Posterior cingulate gyrus (tissue), 11 donors: Measurements from ENCODE around the gene ELOVL6.
"Not testable (repeated sequence)": the region's sequence is repeated elsewhere in the genome, so short reads cannot be mapped to it uniquely, and the experiment has no call there.

Experiments used
- DNase-seq, 10 donors: peaks; one replicate each; pipeline versions ENCODE4 v3.0.0 to v3.0.0-alpha.2; 2020 to 2021; ENCODE audit warnings: mixed read lengths in 3 of 10
- intact Hi-C: fragments of 100-400 bp; cut with DNase I; formaldehyde crosslinking; loops from one replicate; pipeline ENCODE4 v1.15.1; 2023

ELOVL6 gene

GRCh38 chr4:110085131-110085530, 113.3 kb downstream of the ELOVL6 start:
- DNase-seq, result no peak
- intact Hi-C loops, result no loop called here

GRCh38 chr4:110084154-110084553, 114.3 kb downstream of the ELOVL6 start:
- intact Hi-C loops, result no loop called here
- no peak for DNase-seq

- DNase-seq, intact Hi-C loops: not testable (repeated sequence)
Measured at GRCh38 chr4:110078148-110078547, 120.3 kb downstream of the ELOVL6 start.

GRCh38 chr4:110076828-110077227, 121.6 kb downstream of the ELOVL6 start:
- intact Hi-C loops, DNase-seq: not testable (repeated sequence)

GRCh38 chr4:110075891-110076290, 122.5 kb downstream of the ELOVL6 start:
- DNase-seq, result no peak
- intact Hi-C loops, result no loop called here

- intact Hi-C loops, result no loop called here
- DNase-seq, result no peak
Measured at GRCh38 chr4:110075083-110075738, 123.2 kb downstream of the ELOVL6 start.

- intact Hi-C loops, result no loop called here
- no peak for DNase-seq
Measured at GRCh38 chr4:110074570-110074969, 123.8 kb downstream of the ELOVL6 start.

GRCh38 chr4:110073053-110073845, 125.2 kb downstream of the ELOVL6 start:
- intact Hi-C loops, result no loop called here
- peak in 1 of 10 donors; percentile 30 for DNase-seq

GRCh38 chr4:110071466-110071865, 126.9 kb downstream of the ELOVL6 start:
- DNase-seq, result peak in 7 of 10 donors; percentile 20 to 88 (median 45)
- intact Hi-C loops, result no loop called here

- intact Hi-C loops, result no loop called here
- DNase-seq, result no peak
Measured at GRCh38 chr4:110068248-110068647, 130.2 kb downstream of the ELOVL6 start.

- no peak for DNase-seq
- intact Hi-C loops, result no loop called here
Measured at GRCh38 chr4:110064934-110065333, 133.5 kb downstream of the ELOVL6 start.

- no peak for DNase-seq
- intact Hi-C loops, result no loop called here
Measured at GRCh38 chr4:110064295-110064694, 134.1 kb downstream of the ELOVL6 start.

- intact Hi-C loops, result no loop called here
- DNase-seq, result peak in 8 of 10 donors; percentile 40 to 95 (median 70)
Measured at GRCh38 chr4:110062166-110062565, 136.2 kb downstream of the ELOVL6 start.

- intact Hi-C loops, result no loop called here
- no peak for DNase-seq
Measured at GRCh38 chr4:110061076-110061475, 137.3 kb downstream of the ELOVL6 start.

GRCh38 chr4:110059556-110060191, 138.7 kb downstream of the ELOVL6 start:
- no peak for DNase-seq
- intact Hi-C loops, result no loop called here

- intact Hi-C loops, result no loop called here
Measured at GRCh38 chr4:110058677-110059076, 139.7 kb downstream of the ELOVL6 start.

GRCh38 chr4:110055158-110055768, 143.2 kb downstream of the ELOVL6 start:
- DNase-seq, result peak in 1 of 10 donors; percentile 28
- intact Hi-C loops, result no loop called here

More at GRCh38 chr4:110058677-110059076, 139.7 kb downstream of the ELOVL6 start:
- no peak for DNase-seq

GRCh38 chr4:110049951-110050925, 148.2 kb downstream of the ELOVL6 start:
- DNase-seq, result peak in 6 of 10 donors; percentile 25 to 87 (median 63)
- intact Hi-C loops, result loop anchor here (1.0 to 5.0 kb wide), 2 partner anchors 147 to 161 kb away; partner anchors contain the start of gene ELOVL6

- DNase-seq, result no peak
- intact Hi-C loops, result no loop called here
Measured at GRCh38 chr4:110046588-110047049, 151.8 kb downstream of the ELOVL6 start.
